ENCODE measurements around the gene JUND.

The JUND gene

GRCh38 chr19:18266771-18267686 lies 14.4 kb downstream of the JUND start:
- no peak for FAIRE-seq

DNA sequence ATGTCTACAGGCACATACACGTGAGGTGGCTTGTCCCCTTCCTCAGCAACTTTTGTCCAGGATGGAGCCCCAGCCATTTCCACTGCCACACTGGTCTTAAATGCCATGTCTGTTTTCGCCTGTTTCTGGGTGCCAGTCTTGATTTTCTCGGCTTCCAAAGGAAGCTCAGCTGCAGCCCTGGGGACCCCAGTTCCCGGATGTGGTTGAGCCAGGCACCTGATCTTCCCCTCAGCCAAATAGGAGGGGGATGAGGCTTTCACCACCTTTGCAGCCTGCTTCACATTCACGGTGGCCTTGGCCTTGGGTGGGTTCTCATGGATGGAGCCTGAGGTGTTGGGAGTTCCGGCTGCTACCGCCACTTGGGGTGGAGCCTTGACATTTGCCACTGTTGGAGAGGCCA lies 15.8 kb downstream of the JUND start:
- FAIRE-seq: no peak

DNA sequence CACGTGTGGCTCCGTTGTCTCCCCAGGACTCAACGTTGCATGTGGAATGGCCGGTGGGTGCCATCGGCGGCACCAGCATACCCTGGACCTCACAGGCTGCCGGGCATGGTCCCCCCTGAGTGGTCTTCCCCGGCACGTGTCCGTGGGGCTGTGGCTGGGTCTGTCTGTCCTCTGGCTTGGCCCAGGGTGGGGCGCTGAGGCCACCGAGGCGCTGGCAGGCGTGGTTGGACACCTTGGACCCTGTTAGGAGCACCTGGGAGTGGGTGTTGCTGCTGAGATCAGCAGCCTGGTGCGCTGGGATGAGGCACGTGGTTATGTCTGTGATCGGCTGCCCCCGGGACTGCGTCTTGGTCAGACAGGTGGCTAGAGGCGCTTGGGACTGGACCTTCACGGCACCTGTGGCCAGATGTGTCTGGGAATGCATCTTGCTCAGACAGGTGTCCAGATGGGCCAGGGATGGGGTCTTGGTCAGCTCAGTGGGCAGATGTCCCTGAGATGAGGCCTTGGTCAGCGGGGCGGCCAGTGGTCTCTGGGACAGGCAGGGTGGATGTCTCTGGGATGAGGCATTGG lies 16.4 kb downstream of the JUND start:
- FAIRE-seq: no peak

DNA sequence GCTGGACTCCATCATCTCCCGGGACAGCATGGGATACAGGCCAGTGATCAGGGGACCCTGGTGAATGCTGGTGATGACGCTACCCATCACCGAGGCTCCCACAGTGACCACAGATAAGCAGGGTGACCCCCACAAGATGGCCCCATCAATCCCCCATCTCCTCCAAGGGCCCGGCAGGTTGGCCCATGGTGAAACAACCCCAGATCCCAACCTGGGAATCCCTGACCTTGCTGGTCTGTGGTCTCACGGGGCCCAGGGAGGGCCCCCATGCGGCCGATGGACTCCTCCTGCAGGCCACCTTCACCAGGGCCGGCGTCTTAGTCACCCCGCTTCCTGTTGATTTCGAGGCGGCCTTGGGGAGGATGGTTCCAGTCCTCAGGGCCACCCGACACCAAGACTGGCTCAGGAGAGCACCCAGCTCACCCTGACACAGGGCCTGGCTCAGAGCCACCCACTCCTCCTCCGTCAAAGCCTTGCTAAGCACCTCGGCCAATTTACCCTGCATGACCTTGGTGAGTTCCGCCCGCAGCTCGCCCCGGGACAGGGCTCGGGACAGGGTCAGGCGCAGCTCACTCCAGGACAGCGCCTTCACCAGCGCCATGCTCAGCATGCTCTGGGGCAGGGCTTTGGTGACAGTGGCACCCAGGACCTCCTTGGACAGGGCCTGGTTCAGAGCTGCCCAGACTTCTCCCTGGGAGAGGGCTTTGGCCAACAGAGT lies 17.1 kb downstream of the JUND start:
- FAIRE-seq: no peak

DNA sequence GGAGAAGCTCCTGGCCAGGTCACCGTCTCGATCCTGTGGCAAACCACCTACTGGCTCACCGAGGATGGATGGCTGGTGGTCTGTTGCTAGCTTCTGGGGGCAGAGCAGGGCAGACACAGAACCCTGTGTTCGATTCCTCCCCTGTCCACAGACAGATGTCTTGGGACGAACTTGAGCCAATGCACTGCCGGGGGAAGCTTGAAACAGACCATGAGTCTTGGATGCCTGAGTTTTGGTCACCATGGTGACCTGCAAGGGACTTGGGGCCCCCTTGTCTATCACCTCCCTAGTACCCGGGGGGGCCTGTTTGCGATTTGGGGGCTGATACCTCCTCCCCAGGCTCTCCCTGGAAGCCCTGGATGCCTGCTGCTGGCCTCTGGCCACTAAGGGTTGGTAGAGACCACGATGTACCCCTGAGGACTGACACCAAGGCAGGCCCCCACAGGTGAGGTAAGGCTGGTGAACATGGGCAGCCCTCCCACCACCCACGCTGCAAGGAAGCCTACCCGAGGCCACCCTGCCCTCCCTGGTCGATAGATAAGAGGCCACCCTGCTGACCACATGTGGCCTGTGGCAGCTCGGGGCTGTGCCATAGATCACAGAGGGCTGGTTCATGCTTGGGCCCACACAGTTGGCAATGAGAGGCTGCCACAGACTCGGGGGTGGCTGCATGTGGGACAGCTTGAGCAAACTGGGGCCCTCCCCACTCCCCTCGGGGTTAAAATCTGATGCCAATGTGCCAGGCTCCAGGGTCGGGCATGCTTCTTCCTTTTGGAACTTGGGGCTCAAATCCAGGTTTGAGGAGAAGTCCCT lies 17.9 kb downstream of the JUND start:
- no peak for FAIRE-seq

DNA sequence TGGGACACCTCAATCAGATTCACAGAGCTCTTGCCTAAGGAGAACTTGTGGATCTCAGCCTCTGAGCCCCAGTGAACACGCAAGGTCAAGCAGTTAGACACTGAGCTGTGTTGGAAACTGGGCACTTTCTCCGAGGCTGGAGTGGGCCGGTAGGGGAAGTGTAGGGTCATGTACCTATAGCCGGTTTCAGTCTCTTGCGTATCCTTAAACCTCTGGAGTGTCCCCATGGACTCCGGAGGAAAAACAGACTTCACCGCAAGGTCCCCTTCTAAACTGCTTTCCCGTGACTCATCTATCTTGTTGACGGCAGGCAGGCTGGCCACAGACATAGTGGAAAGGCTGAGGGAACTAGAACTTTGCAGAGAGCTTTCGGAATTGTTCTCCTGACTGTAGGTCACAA lies 18.5 kb downstream of the JUND start:
- no peak for FAIRE-seq

GRCh38 chr19:18262144-18262543 lies 19.3 kb downstream of the JUND start:
- FAIRE-seq: no peak

DNA sequence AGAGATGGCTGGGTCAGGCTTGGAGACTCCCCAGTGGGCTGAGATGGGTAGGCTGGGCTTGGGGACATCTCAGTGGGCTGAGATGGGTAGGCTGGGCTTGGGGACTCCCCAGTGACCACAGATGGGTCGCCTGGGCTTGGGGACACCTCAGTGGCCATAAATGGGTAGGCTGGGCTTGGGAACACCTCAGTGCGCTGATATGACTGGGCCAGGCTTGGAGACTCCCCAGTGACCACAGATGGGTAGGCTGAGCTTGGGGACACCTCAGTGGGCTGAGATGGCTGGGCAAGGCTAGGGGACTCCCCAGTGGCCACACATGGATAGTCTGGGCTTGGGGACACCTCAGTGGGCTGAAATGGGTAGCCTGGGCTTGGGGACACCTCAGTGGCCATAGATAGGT lies 19.9 kb downstream of the JUND start:
- FAIRE-seq: no peak

GRCh38 chr19:18259893-18260292 lies 21.5 kb downstream of the JUND start:
- no peak for FAIRE-seq

DNA sequence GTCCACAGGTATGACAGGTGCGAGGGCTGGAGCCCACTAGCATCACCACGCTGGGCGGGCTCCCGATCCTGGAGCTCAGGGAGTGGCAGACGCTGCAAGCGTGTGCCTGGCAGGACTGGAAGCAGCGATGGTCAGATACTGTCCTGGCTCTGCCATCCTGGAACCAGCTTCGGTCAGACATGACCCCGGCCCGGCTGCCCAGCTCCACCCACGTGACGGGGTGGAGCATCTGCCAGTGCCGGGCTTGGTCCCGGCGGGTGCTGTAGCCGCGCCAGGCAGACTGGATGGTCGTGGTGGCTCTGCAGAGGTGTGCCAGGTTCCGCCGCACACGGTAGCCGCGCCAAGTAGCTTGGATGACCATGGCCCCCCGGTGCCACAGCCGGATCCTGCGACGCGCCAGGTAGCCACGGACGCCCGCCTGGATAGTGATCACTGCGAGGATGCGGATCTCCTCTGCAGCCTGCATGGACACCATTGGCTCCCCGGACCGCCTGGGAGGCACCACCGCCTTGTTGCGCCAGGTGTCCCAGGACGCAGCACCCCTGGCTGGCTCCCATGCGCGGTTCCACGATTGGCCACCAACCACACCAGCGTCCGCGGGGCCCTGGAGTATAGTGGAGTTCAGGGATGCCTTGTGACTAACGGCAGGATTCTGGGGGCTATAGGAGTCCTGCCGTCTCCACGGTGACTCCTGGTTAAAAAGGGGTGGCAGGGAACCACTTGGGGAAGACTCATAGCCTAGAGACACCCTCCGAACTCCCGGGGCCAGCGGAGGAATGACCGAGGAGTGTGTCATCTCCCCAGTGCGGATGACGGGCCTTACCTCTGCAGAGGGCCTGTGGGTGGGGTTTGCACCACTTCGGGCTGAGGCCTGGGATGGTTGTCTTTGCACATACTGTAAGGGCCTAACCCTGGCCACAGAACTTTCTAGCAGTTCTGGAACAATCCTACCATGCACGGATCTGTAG lies 23.6 kb downstream of the JUND start:
- no peak for FAIRE-seq

GRCh38 chr19:18254546-18255503 lies 26.6 kb downstream of the JUND start:
- no peak for FAIRE-seq

GRCh38 chr19:18253716-18254115 lies 27.7 kb downstream of the JUND start:
- no peak for FAIRE-seq

GRCh38 chr19:18253130-18253529 lies 28.3 kb downstream of the JUND start:
- FAIRE-seq: no peak

GRCh38 chr19:18252370-18252717 lies 29.1 kb downstream of the JUND start:
- FAIRE-seq: no peak

DNA sequence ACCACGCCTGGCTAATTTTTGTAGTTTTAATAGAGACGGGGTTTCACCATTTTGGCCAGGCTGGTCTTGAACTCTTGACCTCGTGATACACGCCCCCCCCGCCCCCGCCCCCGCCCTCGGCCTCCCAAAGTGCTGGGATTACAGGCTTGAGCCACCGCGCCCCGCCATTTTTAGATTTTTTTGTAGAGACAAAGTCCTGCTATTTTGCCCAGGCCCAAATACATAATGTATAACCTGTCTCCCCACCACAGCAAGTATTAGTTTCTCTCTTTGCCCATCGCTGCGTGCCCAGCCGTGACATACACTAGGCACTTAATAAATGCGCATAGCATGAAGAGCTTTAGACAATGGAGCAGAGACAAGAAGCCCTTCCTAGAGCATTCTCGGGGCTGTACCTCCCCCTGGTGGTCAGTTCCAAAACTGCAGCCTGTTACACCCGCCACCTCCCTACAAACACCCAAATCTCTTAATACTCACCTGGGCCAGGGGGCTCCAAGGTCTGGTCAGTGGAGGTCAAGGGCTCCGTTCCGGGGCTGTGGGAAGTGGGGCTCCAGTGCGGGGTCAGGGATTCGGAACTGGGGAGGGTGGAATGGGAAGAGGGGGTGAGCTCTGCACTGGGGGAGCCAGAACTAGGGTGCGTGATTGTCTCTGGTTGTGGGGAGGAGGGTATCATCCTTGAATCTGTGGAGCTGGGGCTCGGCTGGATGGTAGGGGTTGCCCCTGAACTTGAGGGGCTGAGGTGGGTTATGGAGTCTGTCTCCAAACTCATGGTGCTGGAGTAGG lies 29.6 kb downstream of the JUND start:
- FAIRE-seq: no peak

DNA sequence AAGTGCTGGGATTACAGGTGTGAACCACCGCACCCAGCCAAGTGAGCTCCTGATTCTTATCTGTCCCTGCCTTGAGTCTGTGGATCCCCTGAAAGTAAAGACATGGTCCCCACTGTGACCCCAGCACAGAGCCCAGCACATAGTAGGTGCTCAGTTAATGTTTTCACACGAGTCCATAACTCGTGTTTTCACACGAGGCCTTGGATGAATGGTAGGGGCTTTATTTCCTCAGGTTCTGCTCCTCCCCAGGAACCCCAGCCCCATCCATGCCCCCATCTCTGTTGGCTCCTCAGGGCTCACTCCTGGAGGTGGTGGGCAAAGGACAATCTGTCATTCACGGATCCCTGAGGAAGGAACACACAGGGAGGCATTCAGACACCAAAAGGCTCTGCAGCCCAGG lies 31.6 kb downstream of the JUND start:
- FAIRE-seq: no peak

DNA sequence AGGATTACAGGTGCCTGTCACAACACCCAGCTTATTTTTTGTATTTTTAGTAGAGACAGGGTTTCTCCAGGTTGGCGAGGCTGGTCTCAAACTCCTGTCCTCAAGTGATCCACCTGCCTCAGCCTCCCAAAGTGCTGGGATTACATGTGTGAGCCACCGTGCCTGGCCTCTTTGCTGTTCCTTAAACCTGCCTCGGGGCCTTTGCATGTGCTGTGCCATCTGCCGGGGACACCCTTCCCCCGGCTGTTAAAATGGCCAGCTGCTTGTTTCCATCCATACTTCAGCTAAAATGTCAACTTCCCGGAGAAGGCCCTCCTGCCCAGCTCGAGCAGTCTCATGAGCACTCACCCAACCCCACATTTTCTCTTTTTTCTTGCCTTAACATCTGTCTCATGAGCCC lies 36.1 kb downstream of the JUND start:
- no peak for FAIRE-seq

DNA sequence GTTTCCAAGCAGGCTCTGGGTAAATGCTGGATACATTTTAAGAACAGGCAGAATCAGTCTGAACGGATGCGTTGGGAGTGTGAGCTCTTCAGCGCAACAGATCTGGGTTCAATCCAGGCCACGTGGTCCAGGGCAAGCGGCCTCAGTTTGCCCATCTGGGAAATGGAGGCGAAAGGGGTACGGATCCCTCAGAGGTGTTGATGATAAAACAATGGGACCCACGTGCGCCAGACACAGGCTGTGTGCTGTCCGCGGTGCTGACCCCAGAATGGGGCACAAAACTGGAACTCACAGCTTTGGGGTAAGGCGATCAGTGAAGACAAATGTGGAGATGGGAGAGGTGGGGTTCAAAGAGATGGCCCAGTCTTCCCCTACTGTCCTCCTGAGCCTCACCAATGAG lies 42.1 kb downstream of the JUND start:
- FAIRE-seq: no peak

DNA sequence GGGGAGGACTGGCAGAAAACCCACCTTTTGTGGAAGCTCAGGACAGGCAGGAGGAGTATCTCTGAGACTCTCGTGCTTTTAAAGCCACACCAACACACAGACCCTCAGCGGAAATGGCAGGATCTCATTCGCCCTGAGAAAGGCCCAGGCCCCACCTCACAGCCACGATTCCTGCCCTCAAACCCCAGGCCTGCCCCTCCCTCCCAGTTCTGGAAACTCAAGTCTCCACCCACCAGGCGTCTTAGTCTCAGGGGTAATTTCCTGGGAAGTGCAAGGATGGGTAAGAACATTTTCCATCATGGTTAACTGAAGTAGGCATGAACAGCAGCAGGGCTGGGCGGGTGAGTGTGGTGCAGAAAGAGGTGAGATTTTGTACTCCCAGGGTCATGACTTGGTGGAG lies 47.2 kb downstream of the JUND start:
- FAIRE-seq: no peak
